Fibroblast of villous mesenchyme (primary cell): ENCODE measurements around the gene HLCS. TPM values are rescaled to one million over a fixed set of nuclear protein-coding genes. Genes with fewer than 3 reads are reported as not detected.

Experiments
- DNase-seq: peaks from one replicate; pipeline ENCODE4 v3.0.0-alpha.2; 2010; ENCODE audit warnings: low read depth
- H3K4me3 ChIP-seq: 2 replicates; pipeline ENCODE4 v1.5.1; 2011; ENCODE audit warnings: low read depth, mild to moderate bottlenecking, low read length
- total RNA-seq: library from RNA; depleted of rRNA; stranded (reverse); fragments of >200 nt; gene quantifications from 2 replicates; pipeline ENCODE4 v1.2.3, GENCODE V29; 2012
- TF ChIP-seq, protein P1 (sequence below): IDR thresholded peaks from 2 replicates; pipeline ENCODE4 v1.5.1; 2012; ENCODE audit warnings: low read depth, mild to moderate bottlenecking, low read length; ENCODE audit not compliant: insufficient read depth

The HLCS gene
- total RNA-seq, 1 donor: 44.0 TPM

- TF ChIP-seq, protein P1, sequence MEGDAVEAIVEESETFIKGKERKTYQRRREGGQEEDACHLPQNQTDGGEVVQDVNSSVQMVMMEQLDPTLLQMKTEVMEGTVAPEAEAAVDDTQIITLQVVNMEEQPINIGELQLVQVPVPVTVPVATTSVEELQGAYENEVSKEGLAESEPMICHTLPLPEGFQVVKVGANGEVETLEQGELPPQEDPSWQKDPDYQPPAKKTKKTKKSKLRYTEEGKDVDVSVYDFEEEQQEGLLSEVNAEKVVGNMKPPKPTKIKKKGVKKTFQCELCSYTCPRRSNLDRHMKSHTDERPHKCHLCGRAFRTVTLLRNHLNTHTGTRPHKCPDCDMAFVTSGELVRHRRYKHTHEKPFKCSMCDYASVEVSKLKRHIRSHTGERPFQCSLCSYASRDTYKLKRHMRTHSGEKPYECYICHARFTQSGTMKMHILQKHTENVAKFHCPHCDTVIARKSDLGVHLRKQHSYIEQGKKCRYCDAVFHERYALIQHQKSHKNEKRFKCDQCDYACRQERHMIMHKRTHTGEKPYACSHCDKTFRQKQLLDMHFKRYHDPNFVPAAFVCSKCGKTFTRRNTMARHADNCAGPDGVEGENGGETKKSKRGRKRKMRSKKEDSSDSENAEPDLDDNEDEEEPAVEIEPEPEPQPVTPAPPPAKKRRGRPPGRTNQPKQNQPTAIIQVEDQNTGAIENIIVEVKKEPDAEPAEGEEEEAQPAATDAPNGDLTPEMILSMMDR: no peak
Measured at GRCh38 chr21:36728371-36729111, 237.9 kb downstream of the HLCS start.

GRCh38 chr21:36727866-36728265 is 238.6 kb downstream of the HLCS start:
- no peak overlapping the region for H3K4me3 ChIP-seq
- TF ChIP-seq, protein P1: no peak
- no peak for DNase-seq

More at GRCh38 chr21:36728371-36729111, 237.9 kb downstream of the HLCS start:
- no peak overlapping the region for H3K4me3 ChIP-seq
- no peak for DNase-seq

GRCh38 chr21:36725793-36726386 is 240.6 kb downstream of the HLCS start:
- DNase-seq: no peak
- H3K4me3 ChIP-seq: no peak overlapping the region
- TF ChIP-seq, protein P1: no peak

- no peak overlapping the region for H3K4me3 ChIP-seq
- no peak for DNase-seq
- TF ChIP-seq, protein P1: no peak
Measured at GRCh38 chr21:36724660-36725059, 241.8 kb downstream of the HLCS start.

DNA sequence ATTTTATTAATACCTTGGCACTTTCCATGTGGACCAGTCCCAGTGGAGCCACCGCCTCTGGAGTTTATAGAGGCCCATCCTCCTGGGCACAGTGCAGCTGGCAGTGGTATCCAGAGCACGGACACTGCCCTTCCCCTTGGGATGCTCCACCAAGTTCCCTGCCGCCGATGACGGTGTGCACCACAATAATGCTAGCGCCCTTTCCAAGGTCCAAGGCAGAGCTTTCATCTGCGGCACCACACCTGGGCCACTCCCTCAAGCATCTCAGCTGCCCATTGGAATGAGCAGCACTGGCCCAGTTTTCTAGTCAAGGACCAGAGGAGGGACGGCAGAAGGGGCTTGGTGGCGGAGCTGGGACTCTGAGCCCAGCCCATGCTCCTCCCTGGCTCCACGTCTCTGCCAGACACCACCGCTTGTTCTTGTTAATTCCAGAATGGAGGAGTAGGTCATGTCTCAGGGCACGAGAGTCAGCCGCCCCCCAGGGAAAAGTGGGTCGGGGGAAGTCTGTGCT is 243.0 kb downstream of the HLCS start:
- DNase-seq: no peak
- no peak overlapping the region for H3K4me3 ChIP-seq
- TF ChIP-seq, protein P1: no peak

DNA sequence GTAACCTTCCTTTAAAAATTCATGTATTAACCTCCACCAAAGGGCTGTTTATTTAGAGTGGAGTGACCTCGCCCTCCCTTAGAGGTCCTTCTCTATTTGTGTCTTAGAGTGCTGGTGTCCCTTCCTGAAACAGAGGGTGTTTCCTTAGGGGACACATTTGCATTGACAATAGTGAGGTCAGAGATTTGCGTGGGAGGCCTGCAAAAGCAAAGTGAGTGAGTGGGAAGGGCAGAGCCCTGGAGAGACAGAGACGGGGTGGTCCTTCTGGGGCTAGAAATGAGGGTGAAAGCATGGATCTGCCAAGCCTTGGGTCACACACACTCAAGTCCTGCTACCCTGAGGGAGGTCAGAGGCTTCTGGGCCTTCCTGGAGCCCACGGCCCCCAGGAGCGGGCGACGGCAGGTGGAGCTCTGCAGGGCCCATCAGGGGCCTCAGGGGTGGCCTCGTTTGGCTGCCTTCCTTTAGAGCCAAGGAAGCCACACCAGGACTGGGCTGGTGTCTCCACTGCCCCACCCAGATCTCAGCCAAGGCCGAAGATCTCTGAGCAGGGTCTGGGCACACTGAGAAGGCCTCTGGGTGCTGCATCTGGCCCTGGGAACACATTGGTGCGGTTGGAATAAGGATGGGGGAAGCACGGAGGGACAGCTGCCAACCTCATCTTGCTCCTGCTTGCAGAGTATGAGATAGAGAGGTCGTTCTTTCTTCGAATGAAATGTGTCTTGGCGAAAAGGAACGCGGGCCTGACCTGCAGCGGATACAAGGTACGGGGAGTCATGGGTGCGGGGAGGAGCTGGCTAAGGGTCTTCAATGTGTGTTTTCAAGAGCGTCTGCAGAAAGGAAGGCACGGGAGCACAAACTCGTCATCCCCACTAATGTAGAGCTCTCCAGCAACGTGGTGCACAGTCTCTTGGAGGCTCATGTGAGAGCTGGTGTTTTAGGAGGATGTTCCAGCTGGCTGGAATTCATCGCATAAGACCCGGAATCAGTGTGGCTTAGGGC is 243.8 kb downstream of the HLCS start:
- no peak for DNase-seq
- TF ChIP-seq, protein P1: no peak
- no peak overlapping the region for H3K4me3 ChIP-seq
